K562 (cell line): ENCODE results near the gene HGFAC. TPM values are rescaled to one million over a fixed set of nuclear protein-coding genes. Genes with fewer than 3 reads are reported as not detected.

Experiments used
- ATAC-seq: fragments of 200-7000 bp; cut with Tn5 transposase; 3 replicates; pipeline ENCODE4 v1.9.1; 2020; ENCODE audit warnings: moderate library complexity
- BruUV-seq: library from RNA; stranded (reverse); fragments of 400-500 nt; replicated peaks from 2 replicates; lab custom pipeline; 2021; lab: Mats Ljungman, UMichigan
- CTCF ChIA-PET: fragments of 300-600 bp; formaldehyde crosslinking; extraction: SDS; loops from one replicate; lab custom pipeline; 2021; ENCODE audit warnings: low intra/inter-chr PET ratio; lab: Yijun Ruan, JAX
- POLR2A ChIA-PET: fragments of 300-600, 350-650 bp; sonication (Branson Sonifier 250); formaldehyde crosslinking; extraction: SDS; loops from one replicate; lab custom pipeline; 2021; ENCODE audit warnings: antibody characterized with exemption, inconsistent platforms; lab: Yijun Ruan, JAX
- DNase-seq, 4 experiments: peaks; one replicate each; pipeline versions ENCODE4 v3.0.0 to v3.0.0-alpha.2; 2011 to 2018; ENCODE audit warnings: low spot score in 3 of 4, mixed read lengths in 3 of 4; ENCODE audit errors: extremely low read depth in 1 of 4
- FAIRE-seq: peaks from 2 replicates; lab custom pipeline; 2011; peaks lifted over from hg19 to GRCh38; lab: Jason Lieb, UNC
- H2AFZ ChIP-seq: 2 replicates; pipeline ENCODE4 v1.6.0; 2011; ENCODE audit warnings: low read depth, low read length, control low read depth, inconsistent platforms
- H3K27ac ChIP-seq: fragments of 200-600 bp; 3 replicates; pipeline ENCODE4 v1.8.0; 2011; ENCODE audit warnings: low read depth, mild to moderate bottlenecking, control low read depth, inconsistent platforms, low read length, moderate library complexity, mixed read lengths; ENCODE audit errors: extremely low read depth
- H3K27me3 ChIP-seq, 2 experiments: fragments of 300-600 bp in 1 of 2; 2 replicates in 1 of 2; 3 replicates in 1 of 2; pipeline versions ENCODE4 v1.6.0 to v1.8.0; 2011; ENCODE audit warnings: inconsistent platforms in 2 of 2, low read length in 2 of 2, mild to moderate bottlenecking in 1 of 2, mixed read lengths in 1 of 2, moderate library complexity in 1 of 2; ENCODE audit not compliant: control insufficient read depth in 2 of 2, insufficient read depth in 2 of 2
- H3K36me3 ChIP-seq: fragments of 300-600 bp; 3 replicates; pipeline ENCODE4 v1.8.0; 2011; ENCODE audit warnings: mild to moderate bottlenecking, low read length, inconsistent platforms; ENCODE audit not compliant: control insufficient read depth, insufficient read depth
- H3K4me1 ChIP-seq, 2 experiments: fragments of 200-600 bp in 1 of 2; replicated peaks in 1 of 2; 2 replicates in 1 of 2; 3 replicates in 1 of 2; pipeline versions ENCODE4 v1.5.1 to v1.8.0; 2011; ENCODE audit warnings: inconsistent platforms in 2 of 2, low read length in 2 of 2, mild to moderate bottlenecking in 1 of 2, mixed read lengths in 1 of 2, moderate library complexity in 1 of 2; ENCODE audit not compliant: control insufficient read depth in 2 of 2, insufficient read depth in 2 of 2
- H3K4me2 ChIP-seq: 2 replicates; pipeline ENCODE4 v1.6.1; 2011; ENCODE audit warnings: low read length, control low read depth, inconsistent platforms, mixed read lengths; ENCODE audit not compliant: insufficient read depth
- H3K4me3 ChIP-seq: fragments of 200-600 bp; sonication (generic), shearing (Covaris generic); 2 replicates; pipeline ENCODE4 v1.5.1; 2016; ENCODE audit warnings: control low read depth, inconsistent platforms
- H3K79me2 ChIP-seq: fragments of 200-600 bp; 3 replicates; pipeline ENCODE4 v1.8.0; 2011; ENCODE audit warnings: low read length, inconsistent platforms; ENCODE audit not compliant: control insufficient read depth, insufficient read depth
- H3K9ac ChIP-seq, 2 experiments: 2 replicates each; pipeline versions ENCODE4 v1.6.0 to v1.6.1; 2011; ENCODE audit warnings: low read depth in 2 of 2, low read length in 2 of 2, control low read depth in 1 of 2, inconsistent platforms in 1 of 2, mild to moderate bottlenecking in 1 of 2, mixed read lengths in 1 of 2; ENCODE audit not compliant: insufficient read depth in 1 of 2
- H3K9me1 ChIP-seq: one replicate; pipeline ENCODE4 v1.6.0; 2011; ENCODE audit warnings: inconsistent platforms, mild to moderate bottlenecking, low read length, moderate library complexity; ENCODE audit not compliant: control insufficient read depth, insufficient read depth
- H3K9me3 ChIP-seq: replicated peaks from 2 replicates; pipeline ENCODE4 v1.5.1; 2011; ENCODE audit warnings: low read depth, low read length, inconsistent platforms; ENCODE audit not compliant: control insufficient read depth, insufficient read depth
- H4K20me1 ChIP-seq: replicated peaks from 2 replicates; pipeline ENCODE4 v1.6.1; 2011; ENCODE audit warnings: low read length, inconsistent platforms, mixed read lengths; ENCODE audit not compliant: control insufficient read depth, insufficient read depth
- ATF7 ChIP-seq: fragments of 450-650 bp; IDR thresholded peaks from 2 replicates; pipeline ENCODE4 v1.7.1; 2014; ENCODE audit warnings: mild to moderate bottlenecking, moderate library complexity
- ELF1 ChIP-seq: fragments of 200-800 bp; sonication (Bioruptor generic); IDR thresholded peaks from 2 replicates; pipeline ENCODE4 v1.6.1; 2016; ENCODE audit warnings: missing genetic modification characterization, missing compliant biosample characterization
- ELF4 ChIP-seq: fragments of 450-650 bp; formaldehyde crosslinking; IDR thresholded peaks from 2 replicates; pipeline ENCODE4 v1.4.0; 2022; ENCODE audit warnings: missing genetic modification characterization
- HNRNPK ChIP-seq: fragments of 200-400 bp; formaldehyde crosslinking; IDR thresholded peaks from one replicate; pipeline ENCODE4 v1.6.1; 2018; ENCODE audit warnings: mild to moderate bottlenecking, low read depth, low read length; ENCODE audit not compliant: poor library complexity, severe bottlenecking
- JUN ChIP-seq, 2 experiments: sonication (generic) in 1 of 2; formaldehyde crosslinking in 1 of 2; IDR thresholded peaks; 2 replicates each; pipeline versions ENCODE4 v1.6.1 to v1.8.0; 2012 to 2022; ENCODE audit warnings: borderline replicate concordance in 2 of 2, mild to moderate bottlenecking in 2 of 2, improper control_type of control experiment in 1 of 2, low read depth in 1 of 2, low read length in 1 of 2, missing genetic modification reagents in 1 of 2
- WGBS: fragments of 100-300 bp; shearing (Covaris generic); methylation state at CpG from one replicate; pipeline ENCODE4 v1.1.6; 2016; ENCODE audit warnings: low coverage, mixed read lengths; ENCODE audit not compliant: insufficient coverage; ENCODE audit errors: missing lambda C conversion rate; 5-methylcytosine and 5-hydroxymethylcytosine counted together
- in situ Hi-C: fragments of 300-500 bp; cut with MboI; formaldehyde crosslinking; loops from 4 replicates; pipeline ENCODE4 v1.15.0; 2018; ENCODE audit warnings: inconsistent platforms, mixed read lengths
- intact Hi-C: fragments of 100-400 bp; cut with micrococcal nuclease; formaldehyde crosslinking; loops from 2 replicates; pipeline ENCODE4 v1.14.2; 2022
- polyA plus RNA-seq, 8 experiments: library from polyadenylated mRNA; depleted of rRNA in 4 of 8; stranded (reverse) in 5 of 8; unstranded in 3 of 8; fragments of >200 nt; fragmentation: Nextera tagmentation in 2 of 8; fragmentation: Illumina TruSeq in 1 of 8; extraction: Ambion mirVana in 2 of 8; extraction: Trizol in 1 of 8; gene quantifications; 2 replicates each; pipeline versions ENCODE4 v1.2.1 to v1.2.3, GENCODE V29; 2011 to 2014; ENCODE audit warnings: inconsistent platforms in 1 of 8, missing spikeins in 1 of 8
- total RNA-seq, 7 experiments: library from RNA; depleted of rRNA in 6 of 7; stranded (reverse); fragments of >200 nt in 6 of 7; fragmentation: Illumina TruSeq in 2 of 7; extraction: Trizol in 2 of 7; gene quantifications; 2 replicates each; pipeline versions ENCODE4 v1.2.1 to v1.2.3, GENCODE V29; 2011 to 2021; ENCODE audit warnings: low replicate concordance in 1 of 7
- TF ChIP-seq, protein P1 (sequence below): fragments of 250-450 bp; sonication (Bioruptor Pico); IDR thresholded peaks from 2 replicates; pipeline ENCODE4 v1.4.0; 2020; ENCODE audit warnings: mild to moderate bottlenecking

HGFAC gene
- total and polyA plus RNA-seq, 9 of the 15 experiments (the other 6 are each of a cell fraction or from before 2014, with no cell fraction given) = 0.13 TPM; not detected in 8

DNA sequence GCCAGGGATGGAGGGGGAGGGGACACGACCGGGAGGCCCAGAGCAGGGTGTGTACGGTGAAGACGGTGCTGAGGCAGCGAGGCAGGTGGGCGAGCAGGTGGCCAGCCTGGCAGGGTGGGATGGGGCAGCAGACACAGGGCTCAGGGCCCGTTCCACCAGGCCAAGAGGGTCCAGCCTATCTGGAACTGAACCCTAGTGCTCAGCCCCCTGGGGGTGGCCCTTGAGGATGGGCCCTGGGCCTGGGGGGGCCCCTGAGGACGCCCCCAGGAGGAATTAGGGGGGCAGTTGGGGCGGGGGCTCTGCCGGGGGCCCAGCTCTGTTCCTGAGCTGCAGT lies 3.0 kb upstream of the HGFAC start:
- H3K4me2 ChIP-seq = no peak overlapping the region
- 21% methylated on average over 6 of the region's 10 CpGs for WGBS
- FAIRE-seq (no peak), ATAC-seq (no peak), DNase-seq (no peak)
- ChIA-PET CTCF (no interaction called here), POLR2A (interaction anchor here (0.9 kb wide), 1 partner anchor 10 kb away, joined by 3 read pairs; no protein-coding TSS in a partner anchor)
- H3K27ac ChIP-seq = no peak overlapping the region
- no peak overlapping the region for H2AFZ ChIP-seq
- H3K4me3 ChIP-seq = no peak overlapping the region
- no peaks in the 10 kb centered on the region for H3K9me3 ChIP-seq
- BruUV-seq = no TSS peak
- peaks cover 0 to 66% of the 10 kb centered on the region in 2 experiments; a peak in 2 of 5 replicates for H3K4me1 ChIP-seq
- no peaks in the 10 kb centered on the region for H3K9me1 ChIP-seq
- intact Hi-C loops (no loop called here), in situ Hi-C loops (no loop called here)
- peaks cover 3% of the 10 kb centered on the region; the same call in 1 of the 2 replicates for H4K20me1 ChIP-seq
- no peak overlapping the region for H3K9ac ChIP-seq
- H3K79me2 ChIP-seq = no peaks in the 10 kb centered on the region
- TF ChIP-seq HNRNPK = no peak
- no peak for TF ChIP-seq ATF7
- TF ChIP-seq JUN (IDR thresholded peaks at IDR 0.05; ENCODE audit: borderline replicate concordance, low read depth, low read length) = no peak
- no peak for TF ChIP-seq JUN (CRISPR knock-in tag; IDR thresholded peaks at IDR 0.05; ENCODE audit: borderline replicate concordance)
- TF ChIP-seq, protein P1, sequence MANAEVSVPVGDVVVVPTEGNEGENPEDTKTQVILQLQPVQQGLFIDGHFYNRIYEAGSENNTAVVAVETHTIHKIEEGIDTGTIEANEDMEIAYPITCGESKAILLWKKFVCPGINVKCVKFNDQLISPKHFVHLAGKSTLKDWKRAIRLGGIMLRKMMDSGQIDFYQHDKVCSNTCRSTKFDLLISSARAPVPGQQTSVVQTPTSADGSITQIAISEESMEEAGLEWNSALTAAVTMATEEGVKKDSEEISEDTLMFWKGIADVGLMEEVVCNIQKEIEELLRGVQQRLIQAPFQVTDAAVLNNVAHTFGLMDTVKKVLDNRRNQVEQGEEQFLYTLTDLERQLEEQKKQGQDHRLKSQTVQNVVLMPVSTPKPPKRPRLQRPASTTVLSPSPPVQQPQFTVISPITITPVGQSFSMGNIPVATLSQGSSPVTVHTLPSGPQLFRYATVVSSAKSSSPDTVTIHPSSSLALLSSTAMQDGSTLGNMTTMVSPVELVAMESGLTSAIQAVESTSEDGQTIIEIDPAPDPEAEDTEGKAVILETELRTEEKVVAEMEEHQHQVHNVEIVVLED = no peak
- no peak for TF ChIP-seq ELF4 (CRISPR knock-in tag)
- TF ChIP-seq ELF1 (tag) = no peak
- no peaks in the 10 kb centered on the region; a peak in 1 of 5 replicates for H3K27me3 ChIP-seq
- H3K36me3 ChIP-seq = no peaks in the 10 kb centered on the region
